Bronchial epithelial cell (primary cell): ENCODE data around the gene ZC3H7B. TPM values are rescaled to one million over a fixed set of nuclear protein-coding genes. Genes with fewer than 3 reads are reported as not detected.

Source experiments
- DNase-seq: peaks from one replicate; pipeline ENCODE4 v3.0.0-alpha.2; 2010; ENCODE audit warnings: low read depth
- FAIRE-seq: peaks from 2 replicates; lab custom pipeline; 2011; peaks lifted over from hg19 to GRCh38; lab: Jason Lieb, UNC
- H3K27me3 ChIP-seq: 2 replicates; pipeline ENCODE4 v1.5.1; 2011; ENCODE audit warnings: low read length; ENCODE audit not compliant: control insufficient read depth, insufficient read depth
- H3K36me3 ChIP-seq: 2 replicates; pipeline ENCODE4 v1.5.1; 2011; ENCODE audit warnings: low read length; ENCODE audit not compliant: control insufficient read depth, insufficient read depth
- H3K4me3 ChIP-seq: 2 replicates; pipeline ENCODE4 v1.5.1; 2011; ENCODE audit warnings: mild to moderate bottlenecking, low read depth, low read length, control low read depth
- total RNA-seq: library from RNA; depleted of rRNA; stranded (reverse); fragments of >200 nt; gene quantifications from 2 replicates; pipeline ENCODE4 v1.2.1, GENCODE V29; 2014
- TF ChIP-seq, protein P1 (sequence below): IDR thresholded peaks from 2 replicates; pipeline ENCODE4 v1.5.1; 2011; ENCODE audit warnings: mild to moderate bottlenecking, moderate library complexity, low read length, control low read depth, inconsistent platforms; ENCODE audit not compliant: insufficient read depth, severe bottlenecking

Gene ZC3H7B
- total RNA-seq, 1 donor from 2014 or later, result 14.5 TPM

GRCh38 chr22:41327124-41327523 is 25.8 kb downstream of the ZC3H7B start:
- DNase-seq (no peak), FAIRE-seq (no peak)
- peaks cover 25% of the 10 kb centered on the region for H3K36me3 ChIP-seq
- no peak overlapping the region for H3K4me3 ChIP-seq
- H3K27me3 ChIP-seq, result no peaks in the 10 kb centered on the region
- TF ChIP-seq, protein P1, sequence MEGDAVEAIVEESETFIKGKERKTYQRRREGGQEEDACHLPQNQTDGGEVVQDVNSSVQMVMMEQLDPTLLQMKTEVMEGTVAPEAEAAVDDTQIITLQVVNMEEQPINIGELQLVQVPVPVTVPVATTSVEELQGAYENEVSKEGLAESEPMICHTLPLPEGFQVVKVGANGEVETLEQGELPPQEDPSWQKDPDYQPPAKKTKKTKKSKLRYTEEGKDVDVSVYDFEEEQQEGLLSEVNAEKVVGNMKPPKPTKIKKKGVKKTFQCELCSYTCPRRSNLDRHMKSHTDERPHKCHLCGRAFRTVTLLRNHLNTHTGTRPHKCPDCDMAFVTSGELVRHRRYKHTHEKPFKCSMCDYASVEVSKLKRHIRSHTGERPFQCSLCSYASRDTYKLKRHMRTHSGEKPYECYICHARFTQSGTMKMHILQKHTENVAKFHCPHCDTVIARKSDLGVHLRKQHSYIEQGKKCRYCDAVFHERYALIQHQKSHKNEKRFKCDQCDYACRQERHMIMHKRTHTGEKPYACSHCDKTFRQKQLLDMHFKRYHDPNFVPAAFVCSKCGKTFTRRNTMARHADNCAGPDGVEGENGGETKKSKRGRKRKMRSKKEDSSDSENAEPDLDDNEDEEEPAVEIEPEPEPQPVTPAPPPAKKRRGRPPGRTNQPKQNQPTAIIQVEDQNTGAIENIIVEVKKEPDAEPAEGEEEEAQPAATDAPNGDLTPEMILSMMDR, result no peak

DNA sequence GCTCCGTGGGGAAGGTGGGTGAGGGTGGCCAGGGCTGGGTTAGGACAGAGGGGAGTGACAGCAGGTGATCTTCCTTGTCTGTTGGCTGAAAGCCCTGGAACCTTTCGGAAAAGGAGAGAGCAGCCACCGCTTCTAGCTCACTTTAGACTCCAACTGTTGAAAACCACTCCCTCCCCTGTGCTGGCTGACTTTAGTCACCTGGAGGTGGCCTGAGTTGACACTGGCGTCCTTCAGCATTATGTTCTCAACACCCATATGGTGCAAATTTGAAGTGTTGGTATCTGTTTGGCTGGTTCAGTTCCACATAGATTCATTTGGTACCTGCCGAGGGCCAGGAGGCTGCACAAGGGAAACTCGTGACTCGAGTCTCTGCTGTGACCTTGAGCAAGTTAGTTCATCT is 28.8 kb downstream of the ZC3H7B start:
- FAIRE-seq (no peak), DNase-seq (no peak)
- Histone ChIP-seq H3K4me3 (no peak overlapping the region), H3K36me3 (peaks cover 37% of the 10 kb centered on the region), H3K27me3 (no peaks in the 10 kb centered on the region)
- TF ChIP-seq, protein P1, result no peak

DNA sequence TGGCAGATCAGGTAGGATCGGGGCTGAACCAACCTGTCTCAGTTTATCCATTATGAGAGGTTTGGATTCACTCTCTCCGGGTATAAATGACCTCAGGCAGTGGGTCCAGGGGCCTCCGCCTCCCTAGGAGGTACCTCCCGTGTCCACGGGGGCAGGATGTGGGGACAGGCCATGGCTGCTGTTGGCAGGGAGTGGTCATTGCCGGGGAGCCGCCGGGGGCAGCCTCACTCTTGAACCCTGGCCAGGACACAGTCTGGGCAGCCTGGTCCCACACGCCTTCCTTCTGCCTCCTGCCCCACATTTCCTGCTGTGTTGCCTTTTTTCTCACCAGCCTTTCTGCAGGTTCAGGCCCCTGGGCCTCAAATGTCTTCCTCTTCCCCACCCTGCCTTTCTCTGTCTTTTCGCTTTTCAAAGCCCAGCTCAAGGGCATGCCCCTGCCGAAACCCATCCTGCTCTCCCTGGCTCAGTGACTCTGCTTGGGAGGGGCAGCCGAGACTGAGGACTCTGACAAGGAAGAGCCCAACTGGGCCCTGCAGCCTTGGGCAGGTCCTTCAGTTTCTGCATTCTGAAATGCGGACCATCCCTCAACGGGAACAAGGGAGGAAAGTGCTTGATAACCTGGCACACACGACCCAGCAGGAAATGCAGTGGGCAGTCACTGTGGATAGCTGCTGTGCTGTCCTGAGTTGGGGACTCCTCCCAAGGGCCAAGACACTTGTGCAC is 31.1 kb downstream of the ZC3H7B start:
- Histone ChIP-seq H3K36me3 (peaks cover 25% of the 10 kb centered on the region), H3K4me3 (no peak overlapping the region), H3K27me3 (no peaks in the 10 kb centered on the region)
- FAIRE-seq (no peak), DNase-seq (no peak)
- TF ChIP-seq, protein P1, result no peak

DNA sequence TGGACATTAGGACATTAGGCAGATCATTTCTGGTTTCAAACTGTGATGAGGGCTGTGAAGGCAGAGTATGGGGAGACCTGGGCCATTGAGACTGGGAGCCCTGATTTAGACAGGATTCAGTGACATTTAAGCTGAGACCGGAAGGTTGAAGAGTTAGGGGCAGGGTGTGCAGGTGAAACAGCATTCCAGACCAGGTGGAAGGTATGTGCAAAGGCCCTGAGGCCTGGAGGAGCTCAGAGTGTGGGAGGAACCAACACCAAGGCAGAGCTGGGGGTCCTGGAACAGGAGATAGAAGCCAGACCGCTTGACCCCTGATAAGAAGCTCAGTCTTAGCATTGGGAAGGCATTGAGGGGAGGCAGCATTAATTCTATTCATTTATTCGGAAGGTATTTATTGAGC is 32.5 kb downstream of the ZC3H7B start:
- Histone ChIP-seq H3K36me3 (peaks cover 24% of the 10 kb centered on the region), H3K27me3 (no peaks in the 10 kb centered on the region), H3K4me3 (no peak overlapping the region)
- TF ChIP-seq, protein P1, result no peak
- DNase-seq (no peak), FAIRE-seq (no peak)

DNA sequence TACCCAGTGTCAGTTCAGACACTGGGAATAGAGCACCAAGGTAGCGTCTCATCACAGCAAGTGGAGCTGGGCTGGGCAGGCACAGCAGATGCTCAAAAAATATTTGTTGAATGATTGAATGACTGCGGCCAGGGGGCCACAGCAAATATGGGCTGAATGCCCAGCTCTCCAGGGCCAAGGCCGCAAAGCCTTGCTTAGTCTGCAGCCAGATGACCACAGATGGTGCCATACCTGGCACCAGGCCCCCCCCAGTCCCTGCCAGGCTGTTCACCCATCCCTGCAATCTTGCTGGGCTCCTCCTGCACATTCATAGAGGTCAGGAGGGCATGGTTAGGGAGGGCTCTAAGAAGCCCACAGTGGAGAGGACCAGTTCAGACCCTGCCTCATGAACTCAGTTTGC is 32.9 kb downstream of the ZC3H7B start:
- no peak for DNase-seq
- no peaks in the 10 kb centered on the region for H3K27me3 ChIP-seq
- peaks cover 27% of the 10 kb centered on the region for H3K36me3 ChIP-seq
- H3K4me3 ChIP-seq, result no peak overlapping the region
- TF ChIP-seq, protein P1, result no peak
- no peak for FAIRE-seq
